Neural progenitor cell (in vitro differentiated cells): ENCODE results near the gene NUSAP1.

Source experiments
- EZH2 ChIP-seq: fragments of 200-600 bp; sonication (generic); IDR thresholded peaks from 2 replicates; pipeline ENCODE4 v1.6.1; 2017; ENCODE audit warnings: antibody characterized with exemption, mild to moderate bottlenecking, moderate library complexity
- TF ChIP-seq, protein P1 (sequence below): fragments of 200-600 bp; sonication (generic); IDR thresholded peaks from 2 replicates; pipeline ENCODE4 v1.5.1; 2017; ENCODE audit warnings: antibody characterized with exemption, mild to moderate bottlenecking

DNA sequence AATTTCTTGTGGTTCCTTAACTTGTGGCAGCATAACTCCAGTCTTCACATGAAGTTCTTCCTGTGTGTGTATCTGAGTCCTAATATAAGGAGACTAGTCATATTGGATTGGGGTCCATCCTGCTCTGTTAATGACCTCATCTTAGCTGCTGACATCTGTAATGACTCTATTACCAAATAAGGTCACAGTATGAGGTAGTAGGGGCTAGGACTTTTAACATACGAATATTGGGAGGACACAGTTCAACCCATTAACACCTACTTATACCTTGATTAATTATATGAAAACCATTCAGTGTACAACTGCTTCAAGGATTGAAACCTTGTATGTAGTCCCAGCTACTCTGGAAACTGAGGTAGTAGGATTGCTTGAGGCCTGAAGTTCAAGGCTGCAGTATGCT, 44.2 kb upstream of the NUSAP1 start:
- TF ChIP-seq, protein P1, sequence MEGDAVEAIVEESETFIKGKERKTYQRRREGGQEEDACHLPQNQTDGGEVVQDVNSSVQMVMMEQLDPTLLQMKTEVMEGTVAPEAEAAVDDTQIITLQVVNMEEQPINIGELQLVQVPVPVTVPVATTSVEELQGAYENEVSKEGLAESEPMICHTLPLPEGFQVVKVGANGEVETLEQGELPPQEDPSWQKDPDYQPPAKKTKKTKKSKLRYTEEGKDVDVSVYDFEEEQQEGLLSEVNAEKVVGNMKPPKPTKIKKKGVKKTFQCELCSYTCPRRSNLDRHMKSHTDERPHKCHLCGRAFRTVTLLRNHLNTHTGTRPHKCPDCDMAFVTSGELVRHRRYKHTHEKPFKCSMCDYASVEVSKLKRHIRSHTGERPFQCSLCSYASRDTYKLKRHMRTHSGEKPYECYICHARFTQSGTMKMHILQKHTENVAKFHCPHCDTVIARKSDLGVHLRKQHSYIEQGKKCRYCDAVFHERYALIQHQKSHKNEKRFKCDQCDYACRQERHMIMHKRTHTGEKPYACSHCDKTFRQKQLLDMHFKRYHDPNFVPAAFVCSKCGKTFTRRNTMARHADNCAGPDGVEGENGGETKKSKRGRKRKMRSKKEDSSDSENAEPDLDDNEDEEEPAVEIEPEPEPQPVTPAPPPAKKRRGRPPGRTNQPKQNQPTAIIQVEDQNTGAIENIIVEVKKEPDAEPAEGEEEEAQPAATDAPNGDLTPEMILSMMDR, result no peak
- no peak for TF ChIP-seq EZH2
